Natural killer cell treated with Interleukin-12 subunit alpha and Interleukin-12 subunit beta and Interleukin-15 and Interleukin-18, amount 100 ng/mL, for 72 hours (primary cell): ENCODE results near the gene NDUFB8. TPM values are rescaled to one million over a fixed set of nuclear protein-coding genes. Genes with fewer than 3 reads are reported as not detected.

ENCODE experiments used
- ATAC-seq, 2 donors: fragments of 150-1000 bp; cut with Tn5 transposase in 1 of 2; sonication (Bioruptor Pico), chemical (Tn5 transposase) in 1 of 2; 2 replicates each; pipeline ENCODE4 v1.10.0; 2021
- DNase-seq: peaks from one replicate; pipeline ENCODE4 v3.0.0; 2022; ENCODE audit warnings: low spot score
- H3K27ac Mint-ChIP-seq, 2 donors: 1 replicate in 1 of 2; 2 replicates in 1 of 2; pipeline ENCODE4 v1.8.0; 2022; ENCODE audit warnings: mixed read lengths in 2 of 2, mild to moderate bottlenecking in 1 of 2, moderate library complexity in 1 of 2
- H3K27me3 Mint-ChIP-seq, 2 donors: 1 replicate in 1 of 2; 2 replicates in 1 of 2; pipeline ENCODE4 v1.8.0; 2022; ENCODE audit warnings: mixed read lengths in 2 of 2
- H3K36me3 Mint-ChIP-seq: one replicate; pipeline ENCODE4 v1.8.0; 2022; ENCODE audit warnings: mixed read lengths
- H3K4me1 Mint-ChIP-seq, 2 donors: 1 replicate in 1 of 2; 2 replicates in 1 of 2; pipeline ENCODE4 v1.8.0; 2022; ENCODE audit warnings: low read depth in 2 of 2, mixed read lengths in 2 of 2, mild to moderate bottlenecking in 1 of 2
- H3K4me3 Mint-ChIP-seq: one replicate; pipeline ENCODE4 v1.8.0; 2022; ENCODE audit warnings: mixed read lengths
- H3K9me3 Mint-ChIP-seq: 2 replicates; pipeline ENCODE4 v1.8.0; 2022; ENCODE audit warnings: mixed read lengths
- total RNA-seq, 2 donors: library from RNA; stranded (reverse); gene quantifications; one replicate each; pipeline ENCODE4 v1.2.3, GENCODE V29; 2022

Gene NDUFB8
- total RNA-seq, 2 donors from 2014 or later, result 165 to 209 TPM

GRCh38 chr10:100528123-100528886 is 1.4 kb downstream of the NDUFB8 start:
- no peaks in the 10 kb centered on the region for H3K9me3 Mint-ChIP-seq
- ATAC-seq, result peak in 1 of 2 donors; percentile 40
- no peak for DNase-seq
- peak overlapping the region; percentile 89 for H3K4me3 Mint-ChIP-seq
- peaks cover 25% of the 10 kb centered on the region for H3K36me3 Mint-ChIP-seq
- H3K27me3 Mint-ChIP-seq, result no peaks in the 10 kb centered on the region
- peaks cover 32 to 39% of the 10 kb centered on the region in 2 donors for H3K4me1 Mint-ChIP-seq
- H3K27ac Mint-ChIP-seq, result peak overlapping the region; percentile 78 to 92

- Mint-ChIP-seq H3K36me3 (peaks cover 21% of the 10 kb centered on the region), H3K9me3 (no peaks in the 10 kb centered on the region), H3K4me1 (peaks cover 18 to 22% of the 10 kb centered on the region in 2 donors), H3K27me3 (no peaks in the 10 kb centered on the region), H3K4me3 (no peak overlapping the region), H3K27ac (no peak overlapping the region)
- DNase-seq (no peak), ATAC-seq (no peak)
Measured at GRCh38 chr10:100524638-100525037, 5.0 kb downstream of the NDUFB8 start.

- H3K36me3 Mint-ChIP-seq, result peaks cover 21% of the 10 kb centered on the region
- H3K9me3 Mint-ChIP-seq, result no peaks in the 10 kb centered on the region
- no peak for ATAC-seq
- DNase-seq, result no peak
- no peaks in the 10 kb centered on the region for H3K27me3 Mint-ChIP-seq
- H3K4me1 Mint-ChIP-seq, result peaks cover 15 to 20% of the 10 kb centered on the region in 2 donors
- no peak overlapping the region for H3K27ac Mint-ChIP-seq
- no peak overlapping the region for H3K4me3 Mint-ChIP-seq
Measured at GRCh38 chr10:100524206-100524605, 5.5 kb downstream of the NDUFB8 start.

- H3K9me3 Mint-ChIP-seq, result no peaks in the 10 kb centered on the region
- peaks cover 0 to 6% of the 10 kb centered on the region in 2 donors for H3K27me3 Mint-ChIP-seq
- ATAC-seq (no peak), DNase-seq (no peak)
- H3K36me3 Mint-ChIP-seq, result peaks cover 15% of the 10 kb centered on the region
- H3K4me1 Mint-ChIP-seq, result peaks cover 17 to 20% of the 10 kb centered on the region in 2 donors
- H3K27ac Mint-ChIP-seq, result no peak overlapping the region
- no peak overlapping the region for H3K4me3 Mint-ChIP-seq
Measured at GRCh38 chr10:100522945-100523344, 6.7 kb downstream of the NDUFB8 start.

- DNase-seq, result no peak
- Mint-ChIP-seq H3K27ac (no peak overlapping the region), H3K4me1 (peaks cover 22 to 25% of the 10 kb centered on the region in 2 donors), H3K4me3 (no peak overlapping the region), H3K27me3 (peaks cover 0 to 10% of the 10 kb centered on the region in 2 donors), H3K9me3 (no peaks in the 10 kb centered on the region), H3K36me3 (peaks cover 15% of the 10 kb centered on the region)
- ATAC-seq, result no peak
Measured at GRCh38 chr10:100522107-100522801, 7.4 kb downstream of the NDUFB8 start.

GRCh38 chr10:100520811-100521210 is 8.9 kb downstream of the NDUFB8 start:
- Mint-ChIP-seq H3K36me3 (peaks cover 8% of the 10 kb centered on the region), H3K27me3 (peaks cover 0 to 10% of the 10 kb centered on the region in 2 donors), H3K9me3 (no peaks in the 10 kb centered on the region), H3K4me1 (peaks cover 20 to 22% of the 10 kb centered on the region in 2 donors), H3K27ac (no peak overlapping the region), H3K4me3 (no peak overlapping the region)
- DNase-seq (no peak), ATAC-seq (no peak)

GRCh38 chr10:100519311-100520051 is 10.2 kb downstream of the NDUFB8 start, which contains the start of gene SEC31B:
SEC31B (minus strand) TSS chr10:100519861; CDS start chr10:100516952, 2,909 bp downstream.
- peaks cover 4% of the 10 kb centered on the region for H3K36me3 Mint-ChIP-seq
- H3K4me1 Mint-ChIP-seq, result peaks cover 20 to 22% of the 10 kb centered on the region in 2 donors
- no peak within 1 kb of the TSS for H3K4me3 Mint-ChIP-seq
- H3K27ac Mint-ChIP-seq, result no peak within 1 kb of the TSS
- DNase-seq (no peak), ATAC-seq (peak in 1 of 2 donors; percentile 57)
- peaks cover 0 to 10% of the 10 kb centered on the region in 2 donors for H3K27me3 Mint-ChIP-seq
- no peaks in the 10 kb centered on the region for H3K9me3 Mint-ChIP-seq

GRCh38 chr10:100518761-100519241 is 10.9 kb downstream of the NDUFB8 start:
- Mint-ChIP-seq H3K36me3 (peaks cover 4% of the 10 kb centered on the region), H3K9me3 (no peaks in the 10 kb centered on the region), H3K27ac (no peak overlapping the region), H3K27me3 (peaks cover 0 to 10% of the 10 kb centered on the region in 2 donors), H3K4me3 (no peak overlapping the region), H3K4me1 (peaks cover 17 to 20% of the 10 kb centered on the region in 2 donors)
- ATAC-seq, result peak; percentile 64 to 77
- DNase-seq, result no peak

GRCh38 chr10:100516847-100517246 is 12.8 kb downstream of the NDUFB8 start:
- DNase-seq, result no peak
- Mint-ChIP-seq H3K9me3 (no peaks in the 10 kb centered on the region), H3K27ac (peak overlapping the region in 1 of 2 donors; percentile 8), H3K27me3 (peaks cover 0 to 10% of the 10 kb centered on the region in 2 donors), H3K4me3 (no peak overlapping the region), H3K36me3 (peaks cover 4% of the 10 kb centered on the region), H3K4me1 (peaks cover 16 to 28% of the 10 kb centered on the region in 2 donors)
- peak in 1 of 2 donors; percentile 57 for ATAC-seq

GRCh38 chr10:100515612-100516011 is 14.1 kb downstream of the NDUFB8 start:
- ATAC-seq (no peak), DNase-seq (no peak)
- Mint-ChIP-seq H3K9me3 (no peaks in the 10 kb centered on the region), H3K36me3 (peaks cover 4% of the 10 kb centered on the region), H3K27me3 (peaks cover 0 to 10% of the 10 kb centered on the region in 2 donors), H3K27ac (no peak overlapping the region), H3K4me1 (peaks cover 23 to 39% of the 10 kb centered on the region in 2 donors), H3K4me3 (no peak overlapping the region)

- H3K4me1 Mint-ChIP-seq, result peaks cover 40 to 60% of the 10 kb centered on the region in 2 donors
- DNase-seq, result peak; percentile 63
Measured at GRCh38 chr10:100510533-100511308, 18.9 kb downstream of the NDUFB8 start.

GRCh38 chr10:100509241-100509840 is 20.3 kb downstream of the NDUFB8 start:
- H3K4me1 Mint-ChIP-seq, result peaks cover 40 to 60% of the 10 kb centered on the region in 2 donors
- ATAC-seq, result peak; percentile 75
- peak overlapping the region; percentile 73 for H3K4me3 Mint-ChIP-seq
- peak; percentile 82 for DNase-seq
- peaks cover 12% of the 10 kb centered on the region for H3K36me3 Mint-ChIP-seq
- H3K27me3 Mint-ChIP-seq, result no peaks in the 10 kb centered on the region
- H3K9me3 Mint-ChIP-seq, result no peaks in the 10 kb centered on the region
- H3K27ac Mint-ChIP-seq, result peak overlapping the region; percentile 93 to 95

More at GRCh38 chr10:100510533-100511308, 18.9 kb downstream of the NDUFB8 start:
- peak; percentile 80 to 81 for ATAC-seq
- Mint-ChIP-seq H3K36me3 (peaks cover 5% of the 10 kb centered on the region), H3K4me3 (peak overlapping the region; percentile 73), H3K9me3 (no peaks in the 10 kb centered on the region), H3K27me3 (no peaks in the 10 kb centered on the region), H3K27ac (peak overlapping the region; percentile 93 to 95)
